CD4-positive, alpha-beta T cell treated with Interleukin-15 for 1 hour (primary cell): Measurements from ENCODE around the gene S100A2.

Source experiments
- DNase-seq: peaks from one replicate; pipeline ENCODE4 v3.0.0-alpha.2; 2020

Gene S100A2

GRCh38 chr1:153543736-153544135, 21.9 kb downstream of the S100A2 start:
- no peak for DNase-seq

- no peak for DNase-seq
Observed at GRCh38 chr1:153542956-153543711, 22.5 kb downstream of the S100A2 start.

DNA sequence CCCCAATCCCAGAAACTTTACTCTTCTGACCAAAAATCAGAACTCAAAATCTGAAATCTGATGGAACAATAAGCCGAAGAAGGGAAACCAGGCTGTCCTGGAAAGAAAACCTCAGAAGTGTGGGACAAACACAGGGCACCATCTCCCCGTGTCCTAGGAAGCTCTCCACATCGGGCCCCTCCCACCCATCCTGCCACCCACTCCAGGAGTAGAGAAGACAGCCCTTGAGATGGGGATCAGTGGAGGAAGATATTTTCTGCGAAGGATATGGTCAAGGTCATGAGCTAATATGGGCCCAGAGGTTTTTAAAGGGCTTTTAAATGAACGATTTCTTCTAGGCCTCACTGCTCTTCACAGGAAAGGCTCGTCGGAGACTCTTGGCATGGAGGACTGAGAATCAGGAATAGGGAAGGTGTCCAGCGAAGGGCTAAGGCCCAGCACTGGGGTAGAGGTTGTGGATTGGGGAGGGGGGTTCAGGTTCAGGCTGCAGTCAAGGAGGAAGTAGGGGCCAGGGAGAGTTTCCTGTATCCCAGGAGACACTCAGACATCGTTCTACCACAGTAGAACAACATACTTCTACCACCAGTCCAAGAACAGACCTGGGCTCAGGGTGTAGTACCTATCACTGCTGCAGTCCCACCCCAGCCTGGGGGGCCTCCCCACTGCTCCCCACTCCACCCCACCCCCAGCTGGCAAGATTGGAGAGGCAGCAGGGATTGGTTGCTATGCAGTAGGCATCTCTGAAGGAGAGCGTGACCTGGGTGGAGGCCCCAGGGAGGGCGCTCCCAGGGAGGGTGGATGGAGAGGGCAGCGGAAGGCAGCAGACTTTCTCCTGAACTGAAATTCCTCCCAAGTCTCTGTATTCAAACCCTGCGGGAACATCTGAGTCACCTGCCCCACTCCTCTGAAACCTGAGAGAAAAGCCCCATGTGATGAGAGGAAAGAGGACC, 23.7 kb downstream of the S100A2 start:
- no peak for DNase-seq

GRCh38 chr1:153540394-153541361, 25.0 kb downstream of the S100A2 start, which contains the start of gene S100A5:
TSS of gene S100A5 (minus strand) at chr1:153540934. CDS start at chr1:153540191, 743 bp downstream.
- peak; percentile 67 for DNase-seq

DNA sequence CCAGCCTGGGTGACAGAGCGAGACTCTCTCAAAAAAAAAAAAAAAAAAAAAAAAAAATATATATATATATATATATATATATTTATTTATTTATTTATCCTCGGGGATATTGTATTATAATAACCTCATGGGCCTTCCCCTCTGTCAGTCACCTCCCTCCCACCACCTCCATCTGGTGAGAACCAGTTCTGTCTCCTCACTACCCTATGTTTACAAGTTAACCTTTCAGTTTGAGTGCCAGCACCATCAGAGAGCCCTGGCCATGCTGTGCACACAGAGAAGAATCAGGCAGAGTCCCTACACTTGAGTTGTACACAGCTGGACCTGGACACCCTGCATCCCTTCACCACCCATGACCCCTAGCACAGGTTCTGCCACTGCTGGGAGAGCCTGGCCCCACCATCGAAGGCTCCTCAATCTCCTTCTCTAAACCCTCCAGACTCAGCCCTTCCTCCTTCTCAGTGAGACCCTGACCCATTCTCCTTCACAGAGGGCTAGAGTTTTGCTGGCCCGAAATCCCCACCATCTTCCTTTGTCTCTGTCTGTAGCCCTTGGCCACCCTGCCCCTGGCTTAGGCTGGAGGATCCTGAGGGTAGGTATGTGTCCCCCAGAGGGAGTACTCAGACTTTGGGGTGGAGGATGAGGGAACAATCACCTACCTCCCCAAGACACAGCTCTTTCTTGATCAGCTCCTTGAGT, 26.1 kb downstream of the S100A2 start:
- no peak for DNase-seq

GRCh38 chr1:153538315-153538821, 27.3 kb downstream of the S100A2 start:
- DNase-seq, result no peak

DNA sequence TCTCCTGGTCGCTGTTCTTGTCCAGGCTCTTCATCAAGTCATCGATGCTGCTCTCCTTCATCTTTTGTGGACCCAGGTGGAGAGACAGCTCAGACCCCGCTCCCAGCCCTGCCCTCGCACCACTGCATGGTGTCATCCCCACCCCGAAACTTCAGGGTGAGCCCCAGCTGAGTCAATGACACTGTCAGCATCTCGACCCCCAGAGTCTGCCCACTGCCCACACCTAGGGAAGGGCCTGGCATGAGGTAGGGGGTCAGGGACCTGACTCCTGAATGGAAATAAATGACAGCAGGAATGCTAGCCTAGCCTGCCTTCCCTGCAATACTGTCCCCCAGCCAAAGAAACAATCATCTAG, 28.3 kb downstream of the S100A2 start:
- DNase-seq, result no peak

GRCh38 chr1:153536671-153537375, 28.8 kb downstream of the S100A2 start:
- DNase-seq, result no peak

GRCh38 chr1:153536012-153536670, 29.5 kb downstream of the S100A2 start:
- DNase-seq, result peak; percentile 88

DNA sequence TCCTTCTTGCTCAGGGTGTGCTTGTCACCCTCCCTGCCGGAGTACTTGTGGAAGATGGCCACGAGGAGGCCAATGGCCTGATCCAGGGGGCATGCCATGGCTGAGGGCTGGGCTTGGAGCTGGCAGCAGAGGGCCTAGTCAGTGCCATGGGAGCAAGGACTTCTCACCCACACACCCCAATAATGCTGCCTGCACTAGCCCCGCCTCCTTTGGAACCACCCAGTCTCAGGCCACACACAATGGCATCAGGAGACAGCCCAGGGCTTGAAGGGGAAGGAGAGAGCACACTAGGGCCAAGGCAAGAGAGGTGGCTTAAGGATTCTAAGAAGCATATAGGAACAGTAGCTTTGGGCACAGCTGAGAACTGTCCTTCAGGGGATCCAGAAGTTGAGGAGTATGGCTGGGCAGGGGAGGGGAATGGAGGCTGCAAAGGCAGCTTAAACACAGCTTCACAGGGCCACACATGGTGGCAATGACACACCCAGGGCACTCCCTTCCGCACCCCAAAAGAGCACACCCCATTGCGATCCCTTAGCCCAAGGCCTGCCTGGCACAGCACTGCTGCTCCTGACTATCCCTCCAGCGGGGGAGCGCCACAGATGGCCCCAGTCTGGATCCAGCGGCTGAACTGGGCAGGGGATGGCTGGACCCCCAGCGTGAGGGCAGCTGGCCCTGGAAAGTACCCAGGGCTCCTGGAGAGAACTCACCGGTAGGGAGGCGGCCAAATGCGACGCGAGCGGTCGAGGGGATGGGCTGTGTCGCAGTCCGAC, 30.2 kb downstream of the S100A2 start, which contains the start of gene S100A6:
Gene S100A6, minus strand, starts transcription at position 750 of the 770 bp plus-strand sequence. Its CDS starts 652 bp downstream, at position 98.
- peak; percentile 55 for DNase-seq

- DNase-seq, result no peak
Observed at GRCh38 chr1:153534925-153535241, 30.8 kb downstream of the S100A2 start.

- no peak for DNase-seq
Observed at GRCh38 chr1:153534226-153534924, 31.3 kb downstream of the S100A2 start.

DNA sequence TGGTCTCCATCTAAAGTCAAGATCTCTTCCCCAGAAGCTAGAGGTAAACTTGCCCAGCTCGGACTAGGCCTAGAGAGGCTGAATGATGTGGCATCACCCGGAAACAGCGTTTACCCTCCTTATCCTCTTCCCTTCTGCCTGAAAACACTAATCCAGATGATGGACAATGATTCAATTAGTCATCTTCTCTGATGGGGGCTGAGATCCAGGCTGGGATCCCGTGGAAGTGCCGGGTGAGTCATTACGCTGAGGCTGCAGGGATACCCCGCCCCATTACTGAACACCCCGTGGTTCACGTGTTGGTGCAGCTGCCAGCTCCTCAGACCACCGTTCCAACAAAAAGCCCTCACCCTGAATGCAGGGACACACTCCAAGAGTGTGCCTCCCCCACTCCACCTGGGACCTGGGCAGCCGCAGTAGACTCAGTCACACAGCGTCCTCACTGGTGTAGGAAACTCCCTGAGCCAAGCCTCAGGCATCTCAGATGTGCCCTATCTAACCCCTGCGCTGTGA, 31.9 kb downstream of the S100A2 start:
- DNase-seq, result peak; percentile 50

GRCh38 chr1:153532769-153533599, 32.7 kb downstream of the S100A2 start:
- peak; percentile 74 for DNase-seq

DNA sequence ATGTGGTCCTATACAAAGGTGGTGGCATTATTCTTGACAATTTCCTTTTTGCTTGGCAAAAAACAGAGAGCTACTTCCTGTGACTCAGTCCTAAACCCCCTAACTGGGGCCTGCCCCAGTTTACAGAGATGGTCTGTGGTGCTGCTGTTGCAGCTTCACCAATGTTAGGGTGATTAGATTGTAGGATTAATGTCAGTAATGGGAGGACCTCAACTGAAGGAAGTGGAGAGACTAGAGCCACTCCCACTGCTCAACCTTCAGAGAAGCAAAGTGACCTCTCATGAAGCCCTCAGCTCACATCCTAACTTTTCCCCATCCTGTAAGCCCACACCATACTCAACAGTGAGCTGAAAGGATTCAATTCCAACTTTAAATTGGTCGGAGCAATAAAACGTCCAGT, 33.5 kb downstream of the S100A2 start:
- DNase-seq, result no peak

- DNase-seq, result no peak
Observed at GRCh38 chr1:153531638-153532037, 34.0 kb downstream of the S100A2 start.

- no peak for DNase-seq
Observed at GRCh38 chr1:153527683-153528040, 38.0 kb downstream of the S100A2 start.
